Endodermal cell (in vitro differentiated cells): ENCODE measurements around the gene MACROD1. TPM values are rescaled to one million over a fixed set of nuclear protein-coding genes. Genes with fewer than 3 reads are reported as not detected.
A peak's percentile ranks its signal among the peaks of the same experiment; 100 is the strongest.

Experiments
- DNase-seq: peaks from one replicate; pipeline ENCODE4 v3.0.0-alpha.2; 2017
- H3K27ac ChIP-seq: 2 replicates; pipeline ENCODE4 v1.5.1; 2013; ENCODE audit warnings: mild to moderate bottlenecking, low read depth, low read length, moderate library complexity
- H3K27me3 ChIP-seq: 2 replicates; pipeline ENCODE4 v1.6.1; 2013; ENCODE audit warnings: mild to moderate bottlenecking, low read length, moderate library complexity; ENCODE audit not compliant: insufficient read depth, control insufficient read depth, poor library complexity, severe bottlenecking
- H3K36me3 ChIP-seq: 2 replicates; pipeline ENCODE4 v1.7.0; 2013; ENCODE audit warnings: mild to moderate bottlenecking, low read length, moderate library complexity; ENCODE audit not compliant: control insufficient read depth, insufficient read depth
- H3K4me1 ChIP-seq: one replicate; pipeline ENCODE4 v1.7.0; 2013; ENCODE audit warnings: low read length; ENCODE audit not compliant: control insufficient read depth, insufficient read depth
- H3K4me3 ChIP-seq: 2 replicates; pipeline ENCODE4 v1.5.1; 2013; ENCODE audit warnings: mild to moderate bottlenecking, low read length, moderate library complexity
- H3K9ac ChIP-seq: 2 replicates; pipeline ENCODE4 v1.6.1; 2013; ENCODE audit warnings: mild to moderate bottlenecking, low read length, moderate library complexity; ENCODE audit not compliant: poor library complexity, severe bottlenecking; ENCODE audit errors: extremely low read depth
- H3K9me3 ChIP-seq: 2 replicates; pipeline ENCODE4 v1.6.1; 2013; ENCODE audit warnings: mild to moderate bottlenecking, low read length, moderate library complexity; ENCODE audit not compliant: control insufficient read depth
- H3K27ac Mint-ChIP-seq: 2 replicates; pipeline ENCODE4 v1.8.0; 2020; ENCODE audit warnings: mixed read lengths
- H3K27me3 Mint-ChIP-seq: 2 replicates; pipeline ENCODE4 v1.8.0; 2021; ENCODE audit warnings: mild to moderate bottlenecking, mixed read lengths; ENCODE audit not compliant: insufficient read depth
- H3K36me3 Mint-ChIP-seq: 2 replicates; pipeline ENCODE4 v1.8.0; 2020; ENCODE audit warnings: low read depth, mixed read lengths
- H3K4me1 Mint-ChIP-seq: 2 replicates; pipeline ENCODE4 v1.8.0; 2020; ENCODE audit warnings: mixed read lengths
- H3K4me3 Mint-ChIP-seq: 2 replicates; pipeline ENCODE4 v1.8.0; 2020; ENCODE audit warnings: mild to moderate bottlenecking, moderate library complexity, mixed read lengths
- H3K9me3 Mint-ChIP-seq: 2 replicates; pipeline ENCODE4 v1.8.0; 2020; ENCODE audit warnings: mild to moderate bottlenecking, mixed read lengths
- CTCF ChIP-seq: fragments of 200-600 bp; sonication (generic); conservative IDR thresholded peaks from 2 replicates; pipeline ENCODE4 v1.5.0; 2021; ENCODE audit warnings: antibody characterized with exemption, mild to moderate bottlenecking
- WGBS, 2 experiments: methylation state at CpG; one replicate each; pipeline versions ENCODE4 v1.1.5 to v1.1.7; 2013; ENCODE audit warnings: missing lambda C conversion rate in 2 of 2, mixed read lengths in 1 of 2; ENCODE audit not compliant: insufficient coverage in 1 of 2, insufficient read length in 1 of 2; 5-methylcytosine and 5-hydroxymethylcytosine counted together
- total RNA-seq, 2 donors: library from RNA; stranded (reverse); fragmentation: NEBNext Ultra II Directional in 1 of 2; extraction: Animal tissue kit (Norgen Biotek cat#: 25700) in 1 of 2; gene quantifications; 2 replicates in 1 of 2; 3 replicates in 1 of 2; pipeline ENCODE4 v1.2.1, GENCODE V29; 2021

The MACROD1 gene
- total RNA-seq, 2 donors from 2014 or later, result 23.0 to 41.9 TPM

GRCh38 chr11:64034411-64034811 lies 131.5 kb downstream of the MACROD1 start:
- DNase-seq, result peak; percentile 81
- no peak overlapping the region for H3K27ac Mint-ChIP-seq
- peak overlapping the region; percentile 52 for H3K4me3 Mint-ChIP-seq
- Histone ChIP-seq H3K27me3 (peaks cover 74% of the 10 kb centered on the region), H3K4me3 (no peak overlapping the region), H3K27ac (no peak overlapping the region), H3K9me3 (no peaks in the 10 kb centered on the region), H3K4me1 (no peaks in the 10 kb centered on the region), H3K36me3 (no peaks in the 10 kb centered on the region), H3K9ac (no peak overlapping the region)
- H3K9me3 Mint-ChIP-seq, result no peaks in the 10 kb centered on the region
- H3K4me1 Mint-ChIP-seq, result peaks cover 2% of the 10 kb centered on the region
- WGBS, 2 experiments, result 55 to 74% methylated on average over 6 to 9 of the region's 9 CpGs
- H3K27me3 Mint-ChIP-seq, result peaks cover 92% of the 10 kb centered on the region
- peak; percentile 72 for TF ChIP-seq CTCF
- no peaks in the 10 kb centered on the region for H3K36me3 Mint-ChIP-seq

GRCh38 chr11:64032050-64032449 lies 133.9 kb downstream of the MACROD1 start:
- peaks cover 53% of the 10 kb centered on the region for H3K27me3 ChIP-seq
- H3K36me3 ChIP-seq, result no peaks in the 10 kb centered on the region
- no peaks in the 10 kb centered on the region for H3K9me3 ChIP-seq
- no peak overlapping the region for H3K4me3 ChIP-seq
- TF ChIP-seq CTCF, result no peak
- H3K4me3 Mint-ChIP-seq, result no peak overlapping the region
- no peaks in the 10 kb centered on the region for H3K9me3 Mint-ChIP-seq
- peaks cover 7% of the 10 kb centered on the region for H3K4me1 Mint-ChIP-seq
- H3K27me3 Mint-ChIP-seq, result peaks cover 81% of the 10 kb centered on the region
- no peak overlapping the region for H3K27ac Mint-ChIP-seq
- H3K27ac ChIP-seq, result no peak overlapping the region
- 89 to 100% methylated on average over 1 to 4 of the region's 4 CpGs for WGBS, 2 experiments
- H3K9ac ChIP-seq, result no peak overlapping the region
- DNase-seq, result no peak
- H3K36me3 Mint-ChIP-seq, result no peaks in the 10 kb centered on the region
- peaks cover 7% of the 10 kb centered on the region for H3K4me1 ChIP-seq

GRCh38 chr11:64031001-64031400 lies 134.9 kb downstream of the MACROD1 start:
- H3K27ac Mint-ChIP-seq, result no peak overlapping the region
- Histone ChIP-seq H3K4me1 (peaks cover 7% of the 10 kb centered on the region), H3K36me3 (no peaks in the 10 kb centered on the region), H3K4me3 (no peak overlapping the region), H3K27me3 (peaks cover 42% of the 10 kb centered on the region), H3K27ac (no peak overlapping the region), H3K9ac (no peak overlapping the region), H3K9me3 (no peaks in the 10 kb centered on the region)
- DNase-seq, result no peak
- H3K27me3 Mint-ChIP-seq, result peaks cover 80% of the 10 kb centered on the region
- 91 to 100% methylated on average over 1 to 3 of the region's 3 CpGs for WGBS, 2 experiments
- no peak overlapping the region for H3K4me3 Mint-ChIP-seq
- H3K36me3 Mint-ChIP-seq, result no peaks in the 10 kb centered on the region
- TF ChIP-seq CTCF, result no peak
- no peaks in the 10 kb centered on the region for H3K9me3 Mint-ChIP-seq
- H3K4me1 Mint-ChIP-seq, result peaks cover 12% of the 10 kb centered on the region
